Measurements from ENCODE around the gene DIMT1. TPM values are rescaled to one million over a fixed set of nuclear protein-coding genes. Genes with fewer than 3 reads are reported as not detected.

The DIMT1 gene
- total and polyA plus RNA-seq, 2 experiments from 2014 or later: 19.4 to 23.6 TPM

DNA sequence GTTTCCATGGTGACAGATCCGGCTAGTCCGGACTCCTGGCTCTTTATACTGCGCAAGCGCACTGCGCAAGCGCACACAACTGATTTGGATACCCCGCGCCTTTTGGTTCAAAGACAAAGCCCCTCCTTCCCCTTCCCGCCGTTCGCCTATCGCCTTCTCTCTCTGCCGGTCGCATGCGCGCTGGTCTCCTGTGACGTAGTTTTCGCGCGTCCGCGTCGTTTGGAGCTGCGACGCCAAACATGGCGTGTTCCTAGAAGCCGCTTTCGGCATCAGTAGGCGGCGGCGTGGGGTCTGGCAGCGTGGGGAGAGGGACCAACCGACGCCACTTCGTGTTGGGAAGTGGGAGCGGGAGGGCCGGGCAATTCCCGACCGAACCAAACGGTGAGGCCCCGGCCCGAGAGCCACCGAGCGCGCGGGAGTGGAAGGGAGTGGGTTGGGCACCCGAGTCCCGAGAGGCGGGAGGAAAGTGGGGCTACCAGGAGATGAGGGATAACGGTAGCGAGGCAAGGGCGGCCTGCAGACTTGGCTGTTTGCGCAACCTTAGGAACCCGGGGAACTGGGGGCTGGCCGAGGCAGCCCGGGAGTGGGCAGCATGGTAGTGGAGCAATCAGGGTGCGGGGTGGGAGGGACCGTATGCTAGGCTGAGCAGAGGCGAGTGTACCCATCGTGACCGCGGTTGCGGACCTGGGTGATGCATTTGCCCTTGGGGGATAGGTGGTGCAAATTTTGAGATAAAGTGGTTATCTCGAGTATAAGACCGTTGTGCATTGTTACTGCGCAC is 9.0 kb upstream of the DIMT1 start, which contains the start of gene IPO11:
TSS of gene IPO11 (plus strand) at position 215 of the 781 bp plus-strand sequence. CDS start 24,517 bp downstream, outside the sequence.
- Histone ChIP-seq H3K4me3 (peak within 1 kb of the TSS; percentile 97), H3K9me3 (ENCODE audit: low read depth) (no peaks in the 10 kb centered on the region), H3K4me1 (ENCODE audit: low read depth) (peaks cover 11% of the 10 kb centered on the region), H3K36me3 (no peaks in the 10 kb centered on the region), H3K27me3 (no peaks in the 10 kb centered on the region), H3K27ac (peak within 1 kb of the TSS; percentile 91)
- TF ChIP-seq, protein P1, sequence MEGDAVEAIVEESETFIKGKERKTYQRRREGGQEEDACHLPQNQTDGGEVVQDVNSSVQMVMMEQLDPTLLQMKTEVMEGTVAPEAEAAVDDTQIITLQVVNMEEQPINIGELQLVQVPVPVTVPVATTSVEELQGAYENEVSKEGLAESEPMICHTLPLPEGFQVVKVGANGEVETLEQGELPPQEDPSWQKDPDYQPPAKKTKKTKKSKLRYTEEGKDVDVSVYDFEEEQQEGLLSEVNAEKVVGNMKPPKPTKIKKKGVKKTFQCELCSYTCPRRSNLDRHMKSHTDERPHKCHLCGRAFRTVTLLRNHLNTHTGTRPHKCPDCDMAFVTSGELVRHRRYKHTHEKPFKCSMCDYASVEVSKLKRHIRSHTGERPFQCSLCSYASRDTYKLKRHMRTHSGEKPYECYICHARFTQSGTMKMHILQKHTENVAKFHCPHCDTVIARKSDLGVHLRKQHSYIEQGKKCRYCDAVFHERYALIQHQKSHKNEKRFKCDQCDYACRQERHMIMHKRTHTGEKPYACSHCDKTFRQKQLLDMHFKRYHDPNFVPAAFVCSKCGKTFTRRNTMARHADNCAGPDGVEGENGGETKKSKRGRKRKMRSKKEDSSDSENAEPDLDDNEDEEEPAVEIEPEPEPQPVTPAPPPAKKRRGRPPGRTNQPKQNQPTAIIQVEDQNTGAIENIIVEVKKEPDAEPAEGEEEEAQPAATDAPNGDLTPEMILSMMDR (IDR thresholded peaks at IDR 0.05; ENCODE audit: low read depth, low read length): no peak
- DNase-seq (ENCODE audit: low read depth in 1 of 2, low spot score in 1 of 2): peak; percentile 99

DNA sequence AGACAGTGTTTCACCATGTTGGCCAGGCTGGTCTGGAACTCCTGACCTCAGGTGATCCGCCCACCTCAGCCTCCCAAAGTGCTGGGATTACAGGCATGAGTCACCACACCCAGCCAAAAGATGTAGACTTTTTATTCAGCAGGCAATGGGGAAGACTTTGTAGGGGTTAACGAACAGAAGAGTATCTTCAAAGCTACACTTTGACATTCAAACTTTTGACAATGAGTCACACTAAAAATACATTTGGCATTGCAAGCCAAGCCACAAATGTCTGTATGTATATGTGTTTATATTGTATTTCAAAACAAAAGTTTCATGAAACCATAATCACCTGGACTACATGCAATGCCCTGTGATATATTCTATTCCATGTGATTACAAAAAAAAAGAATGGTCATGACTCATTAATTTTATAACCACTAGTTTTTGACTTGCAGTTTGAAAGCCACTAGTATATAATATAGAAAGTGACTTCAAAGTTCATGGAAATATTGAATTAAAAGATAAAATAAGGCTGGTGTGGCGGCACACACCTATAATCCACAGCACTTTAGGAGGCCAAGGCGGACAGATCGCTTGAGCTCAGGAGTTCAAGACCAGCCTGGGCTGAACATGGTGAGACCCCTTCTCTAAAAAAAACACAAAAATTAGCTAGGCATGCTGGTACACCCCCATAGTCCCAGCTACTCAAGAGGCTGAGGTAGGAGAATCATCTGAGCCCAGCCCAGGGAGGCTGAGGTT is 8.3 kb downstream of the DIMT1 start:
- Histone ChIP-seq H3K27me3 (no peaks in the 10 kb centered on the region), H3K27ac (no peak overlapping the region), H3K9me3 (ENCODE audit: low read depth) (no peaks in the 10 kb centered on the region), H3K4me3 (no peak overlapping the region), H3K36me3 (peaks cover 24% of the 10 kb centered on the region), H3K4me1 (ENCODE audit: low read depth) (no peaks in the 10 kb centered on the region)
- DNase-seq (ENCODE audit: low read depth in 1 of 2, low spot score in 1 of 2): peak in 1 of 2 donors; percentile 8
- TF ChIP-seq, protein P1 (IDR thresholded peaks at IDR 0.05; ENCODE audit: low read depth, low read length): no peak

DNA sequence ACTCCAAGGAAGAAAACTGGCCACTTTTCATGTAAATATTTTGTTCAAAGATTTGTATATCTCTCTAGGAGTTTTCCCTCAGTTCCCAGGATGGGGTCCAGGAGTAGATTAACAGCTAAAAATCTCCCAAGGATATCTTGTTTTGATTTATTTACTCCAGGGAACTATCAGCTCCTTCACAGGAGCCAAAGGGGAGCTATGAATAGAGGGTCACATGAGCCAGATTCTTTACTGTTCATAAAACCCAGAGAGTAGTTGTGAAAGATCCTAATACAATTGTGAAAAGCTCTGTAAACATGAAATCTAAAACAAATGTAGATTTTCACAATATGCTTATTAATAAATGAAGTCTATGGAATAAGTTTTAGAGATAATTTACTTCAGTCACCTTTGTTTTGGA is 16.9 kb downstream of the DIMT1 start:
- Histone ChIP-seq H3K4me1 (ENCODE audit: low read depth) (no peaks in the 10 kb centered on the region), H3K9me3 (ENCODE audit: low read depth) (no peaks in the 10 kb centered on the region), H3K4me3 (no peak overlapping the region), H3K27me3 (no peaks in the 10 kb centered on the region), H3K36me3 (peaks cover 58% of the 10 kb centered on the region), H3K27ac (peak overlapping the region; percentile 52)
- peak in 1 of 2 donors; percentile 25 for DNase-seq (ENCODE audit: low read depth in 1 of 2, low spot score in 1 of 2)
- TF ChIP-seq, protein P1 (IDR thresholded peaks at IDR 0.05; ENCODE audit: low read depth, low read length): no peak

DNA sequence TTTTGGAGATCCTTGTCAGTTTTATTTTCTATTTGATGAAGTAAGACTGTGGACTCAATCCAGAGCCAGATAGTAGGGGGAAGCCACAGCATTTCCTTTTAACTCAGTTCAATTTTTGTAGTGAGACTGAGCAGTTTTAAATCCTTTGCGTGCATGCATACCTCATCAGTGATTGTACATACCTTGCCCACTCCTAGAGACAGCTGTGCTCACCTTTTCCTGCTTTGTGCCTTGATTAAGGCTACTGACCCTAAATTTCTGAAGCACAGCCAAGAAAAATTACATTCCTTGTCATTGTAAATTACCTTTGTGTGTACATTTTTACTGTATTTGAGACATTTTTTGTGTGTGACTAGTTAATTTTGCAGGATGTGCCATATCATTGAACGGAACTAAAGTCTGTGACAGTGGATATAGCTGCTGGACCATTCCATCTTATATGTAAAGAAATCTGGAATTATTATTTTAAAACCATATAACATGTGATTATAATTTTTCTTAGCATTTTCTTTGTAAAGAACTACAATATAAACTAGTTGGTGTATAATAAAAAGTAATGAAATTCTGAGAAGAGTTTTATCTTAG is 17.8 kb downstream of the DIMT1 start:
- Histone ChIP-seq H3K36me3 (peaks cover 67% of the 10 kb centered on the region), H3K4me3 (no peak overlapping the region), H3K27me3 (no peaks in the 10 kb centered on the region), H3K9me3 (ENCODE audit: low read depth) (no peaks in the 10 kb centered on the region), H3K4me1 (ENCODE audit: low read depth) (no peaks in the 10 kb centered on the region), H3K27ac (no peak overlapping the region)
- no peak for DNase-seq (ENCODE audit: low read depth in 1 of 2, low spot score in 1 of 2)
- TF ChIP-seq, protein P1 (IDR thresholded peaks at IDR 0.05; ENCODE audit: low read depth, low read length): no peak

DNA sequence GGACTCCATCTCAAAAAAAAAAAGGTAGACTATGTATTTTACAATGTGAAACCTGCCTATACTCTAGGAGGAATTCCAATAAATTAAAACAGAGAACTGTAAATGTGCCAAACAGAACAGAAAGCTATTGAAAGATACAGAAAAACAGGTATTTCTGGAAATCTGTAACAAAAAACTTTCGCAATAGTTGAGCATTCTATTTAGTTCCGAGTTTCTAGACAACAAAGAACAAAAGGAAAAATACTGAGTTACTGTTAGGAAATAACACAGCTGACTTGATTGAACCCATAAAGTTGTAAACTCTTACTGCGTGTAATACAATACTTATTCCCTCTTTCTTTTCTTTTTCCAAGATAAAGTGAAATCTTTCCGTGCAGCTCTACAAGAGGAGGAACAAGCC is 18.6 kb downstream of the DIMT1 start:
- Histone ChIP-seq H3K27me3 (no peaks in the 10 kb centered on the region), H3K36me3 (peaks cover 68% of the 10 kb centered on the region), H3K4me1 (ENCODE audit: low read depth) (no peaks in the 10 kb centered on the region), H3K4me3 (no peak overlapping the region), H3K27ac (peak overlapping the region; percentile 43), H3K9me3 (ENCODE audit: low read depth) (no peaks in the 10 kb centered on the region)
- TF ChIP-seq, protein P1 (IDR thresholded peaks at IDR 0.05; ENCODE audit: low read depth, low read length): no peak
- no peak for DNase-seq (ENCODE audit: low read depth in 1 of 2, low spot score in 1 of 2)

Data from cardiac muscle cell (in vitro differentiated cells and primary cell).